ENCODE results near the gene PPL. TPM values are rescaled to one million over a fixed set of nuclear protein-coding genes. Genes with fewer than 3 reads are reported as not detected.

Gene PPL
- total RNA-seq, 1 experiment from 2014 or later: 56.4 TPM

DNA sequence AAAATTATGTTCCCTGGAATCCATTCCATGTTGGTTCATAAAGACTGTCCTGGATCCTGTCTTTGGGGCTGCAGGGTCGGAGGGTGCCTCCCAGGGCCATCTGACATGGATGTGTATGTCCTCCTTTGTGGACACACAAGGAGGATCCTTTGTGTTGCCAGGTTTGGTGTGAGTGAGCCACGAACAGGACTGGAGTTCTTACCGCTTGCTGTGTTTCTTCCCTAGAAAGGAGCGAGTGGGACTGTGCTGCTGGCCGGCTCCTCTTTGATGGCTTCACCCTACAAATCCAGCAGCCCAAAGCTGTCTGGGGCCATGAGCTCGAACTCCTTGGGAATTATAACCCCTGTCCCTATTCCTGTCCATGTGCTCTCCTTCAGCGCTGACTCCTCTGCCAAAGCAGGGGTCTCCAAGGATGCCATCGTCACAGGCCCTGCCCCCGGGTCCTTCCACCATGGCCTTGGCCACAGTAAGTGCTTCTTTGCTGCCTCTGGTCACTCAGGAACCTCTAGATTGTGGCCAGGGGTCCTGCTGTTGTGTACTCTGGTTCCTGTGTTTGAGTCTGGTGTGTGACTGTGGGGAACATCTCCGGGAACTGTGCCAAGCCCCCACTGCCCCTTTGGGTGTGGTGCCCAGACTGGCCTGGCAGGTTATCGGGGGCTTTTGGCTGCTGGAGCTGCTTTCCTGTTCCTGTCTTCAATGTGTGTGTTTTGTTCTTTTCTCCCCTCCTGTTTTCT lies 60.1 kb downstream of the PPL start:
- Histone ChIP-seq H4K20me1 (ENCODE audit: insufficient read depth) (peaks cover under 1% of the 10 kb centered on the region; the same call in 1 of the 2 replicates), H3K4me3 (replicated peaks in 1 of 2; ENCODE audit: low read depth in 1 of 2, low read length in 2 of 2) (no peak overlapping the region), H3K9me2 (ENCODE audit: insufficient read depth) (no peaks in the 10 kb centered on the region), H3K9me3 (ENCODE audit: control insufficient read depth in 1 of 2, insufficient read depth in 1 of 2, low read depth in 1 of 2, low read length in 2 of 2) (no peaks in the 10 kb centered on the region), H2AFZ (ENCODE audit: low read depth, low read length, poor library complexity, severe bottlenecking) (no peak overlapping the region), H3K27me3 (ENCODE audit: insufficient read depth, low read length) (no peaks in the 10 kb centered on the region), H3K4me2 (ENCODE audit: low read length) (no peak overlapping the region), H3K36me3 (ENCODE audit: control insufficient read depth in 1 of 2, insufficient read depth in 2 of 2, low read length in 2 of 2) (peaks cover 51 to 68% of the 10 kb centered on the region in 2 experiments), H3K9ac (ENCODE audit: low read length) (no peak overlapping the region), H3K4me1 (ENCODE audit: control insufficient read depth in 1 of 2, insufficient read depth in 2 of 2, low read length in 2 of 2) (peaks cover 10 to 12% of the 10 kb centered on the region in 2 experiments), H3K79me2 (ENCODE audit: insufficient read depth, low read length) (no peaks in the 10 kb centered on the region), H3K27ac (ENCODE audit: low read depth, low read length) (no peak overlapping the region)
- intact Hi-C loops (cut with micrococcal nuclease): no loop called here
- DNase-seq (ENCODE audit: low read depth, low spot score) (no peak), ATAC-seq (no peak)
- TF ChIP-seq ZNF274 (IDR thresholded peaks at IDR 0.05; ENCODE audit: low read depth, low read length) (no peak), POLR2AphosphoS5 (IDR thresholded peaks at IDR 0.05; ENCODE audit: low read depth, low read length) (no peak), FOSL1 (IDR thresholded peaks at IDR 0.05; ENCODE audit: low read depth) (no peak), EGR1 (IDR thresholded peaks at IDR 0.05; ENCODE audit: low read depth) (no peak), CEBPB (IDR thresholded peaks at IDR 0.05; ENCODE audit: low read depth) (no peak), POLR2A (IDR thresholded peaks at IDR 0.05; ENCODE audit: borderline replicate concordance, extremely low read depth, insufficient read depth, insufficient read length) (no peak), EZH2phosphoT487 (IDR thresholded peaks at IDR 0.05; ENCODE audit: borderline replicate concordance) (no peak), EZH2 (IDR thresholded peaks at IDR 0.05) (no peak)
- TF ChIP-seq, protein P1, sequence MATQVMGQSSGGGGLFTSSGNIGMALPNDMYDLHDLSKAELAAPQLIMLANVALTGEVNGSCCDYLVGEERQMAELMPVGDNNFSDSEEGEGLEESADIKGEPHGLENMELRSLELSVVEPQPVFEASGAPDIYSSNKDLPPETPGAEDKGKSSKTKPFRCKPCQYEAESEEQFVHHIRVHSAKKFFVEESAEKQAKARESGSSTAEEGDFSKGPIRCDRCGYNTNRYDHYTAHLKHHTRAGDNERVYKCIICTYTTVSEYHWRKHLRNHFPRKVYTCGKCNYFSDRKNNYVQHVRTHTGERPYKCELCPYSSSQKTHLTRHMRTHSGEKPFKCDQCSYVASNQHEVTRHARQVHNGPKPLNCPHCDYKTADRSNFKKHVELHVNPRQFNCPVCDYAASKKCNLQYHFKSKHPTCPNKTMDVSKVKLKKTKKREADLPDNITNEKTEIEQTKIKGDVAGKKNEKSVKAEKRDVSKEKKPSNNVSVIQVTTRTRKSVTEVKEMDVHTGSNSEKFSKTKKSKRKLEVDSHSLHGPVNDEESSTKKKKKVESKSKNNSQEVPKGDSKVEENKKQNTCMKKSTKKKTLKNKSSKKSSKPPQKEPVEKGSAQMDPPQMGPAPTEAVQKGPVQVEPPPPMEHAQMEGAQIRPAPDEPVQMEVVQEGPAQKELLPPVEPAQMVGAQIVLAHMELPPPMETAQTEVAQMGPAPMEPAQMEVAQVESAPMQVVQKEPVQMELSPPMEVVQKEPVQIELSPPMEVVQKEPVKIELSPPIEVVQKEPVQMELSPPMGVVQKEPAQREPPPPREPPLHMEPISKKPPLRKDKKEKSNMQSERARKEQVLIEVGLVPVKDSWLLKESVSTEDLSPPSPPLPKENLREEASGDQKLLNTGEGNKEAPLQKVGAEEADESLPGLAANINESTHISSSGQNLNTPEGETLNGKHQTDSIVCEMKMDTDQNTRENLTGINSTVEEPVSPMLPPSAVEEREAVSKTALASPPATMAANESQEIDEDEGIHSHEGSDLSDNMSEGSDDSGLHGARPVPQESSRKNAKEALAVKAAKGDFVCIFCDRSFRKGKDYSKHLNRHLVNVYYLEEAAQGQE (IDR thresholded peaks at IDR 0.05; ENCODE audit: low read depth): no peak
- TF ChIP-seq, protein P2, sequence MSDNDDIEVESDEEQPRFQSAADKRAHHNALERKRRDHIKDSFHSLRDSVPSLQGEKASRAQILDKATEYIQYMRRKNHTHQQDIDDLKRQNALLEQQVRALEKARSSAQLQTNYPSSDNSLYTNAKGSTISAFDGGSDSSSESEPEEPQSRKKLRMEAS (IDR thresholded peaks at IDR 0.05): no peak
- TF ChIP-seq, protein P3, sequence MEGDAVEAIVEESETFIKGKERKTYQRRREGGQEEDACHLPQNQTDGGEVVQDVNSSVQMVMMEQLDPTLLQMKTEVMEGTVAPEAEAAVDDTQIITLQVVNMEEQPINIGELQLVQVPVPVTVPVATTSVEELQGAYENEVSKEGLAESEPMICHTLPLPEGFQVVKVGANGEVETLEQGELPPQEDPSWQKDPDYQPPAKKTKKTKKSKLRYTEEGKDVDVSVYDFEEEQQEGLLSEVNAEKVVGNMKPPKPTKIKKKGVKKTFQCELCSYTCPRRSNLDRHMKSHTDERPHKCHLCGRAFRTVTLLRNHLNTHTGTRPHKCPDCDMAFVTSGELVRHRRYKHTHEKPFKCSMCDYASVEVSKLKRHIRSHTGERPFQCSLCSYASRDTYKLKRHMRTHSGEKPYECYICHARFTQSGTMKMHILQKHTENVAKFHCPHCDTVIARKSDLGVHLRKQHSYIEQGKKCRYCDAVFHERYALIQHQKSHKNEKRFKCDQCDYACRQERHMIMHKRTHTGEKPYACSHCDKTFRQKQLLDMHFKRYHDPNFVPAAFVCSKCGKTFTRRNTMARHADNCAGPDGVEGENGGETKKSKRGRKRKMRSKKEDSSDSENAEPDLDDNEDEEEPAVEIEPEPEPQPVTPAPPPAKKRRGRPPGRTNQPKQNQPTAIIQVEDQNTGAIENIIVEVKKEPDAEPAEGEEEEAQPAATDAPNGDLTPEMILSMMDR (IDR thresholded peaks at IDR 0.05 in 2 of 3, conservative IDR thresholded peaks at IDR 0.05 in 1 of 3; ENCODE audit: borderline replicate concordance in 1 of 3, insufficient read depth in 1 of 3, low read depth in 2 of 3, low read length in 2 of 3): no peak
- POLR2A ChIA-PET: no interaction called here
- CTCF ChIA-PET: no interaction called here
- BruUV-seq (replicated peaks): no TSS peak
- RAD21 ChIA-PET (ENCODE audit: low non-redundant PET in 1 of 2, low total read pairs in 2 of 2, uncharacterized antibody in 2 of 2, unreplicated experiment in 2 of 2): no interaction called here
